ENCODE results near the gene MINPP1.
"Not testable (repeated sequence)": the region's sequence is repeated elsewhere in the genome, so short reads cannot be mapped to it uniquely, and the experiment has no call there.

The MINPP1 gene

GRCh38 chr10:87504640-87505365 is at the start of gene MINPP1:
Gene MINPP1, plus strand, starts transcription at chr10:87504893. Its CDS starts 23 bp downstream, at chr10:87504916.
- in situ Hi-C loops (cut with HindIII; ENCODE audit: low sequenced_read_pairs) = no loop called here

- in situ Hi-C loops (cut with HindIII; ENCODE audit: low sequenced_read_pairs) = not testable (repeated sequence)
Measured at GRCh38 chr10:87456586-87457220, 48.0 kb upstream of the MINPP1 start.

GRCh38 chr10:87461751-87462150 is 42.9 kb upstream of the MINPP1 start:
- in situ Hi-C loops (cut with HindIII; ENCODE audit: low sequenced_read_pairs) = not testable (repeated sequence)

DNA sequence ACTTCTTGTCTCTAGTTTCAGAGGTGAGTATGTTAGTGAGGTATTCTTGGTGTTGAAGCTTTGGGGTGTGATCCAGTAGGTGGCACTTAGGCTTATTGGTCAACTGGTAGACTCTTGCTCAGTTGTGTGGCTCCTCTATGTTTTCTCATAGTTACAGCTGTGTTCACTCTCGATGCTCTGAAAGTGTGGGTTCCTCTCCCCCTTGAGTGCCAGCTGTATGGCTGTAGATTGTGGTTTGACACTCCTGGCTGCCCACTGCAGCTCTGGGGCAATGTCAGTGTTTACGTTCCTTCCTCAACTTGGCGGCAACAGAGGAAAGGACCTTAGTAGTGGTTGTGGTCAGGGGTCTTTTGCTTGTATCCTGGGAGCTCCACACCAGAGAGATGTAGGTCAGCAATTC is 37.8 kb upstream of the MINPP1 start:
- in situ Hi-C loops (cut with HindIII; ENCODE audit: low sequenced_read_pairs) = not testable (repeated sequence)

DNA sequence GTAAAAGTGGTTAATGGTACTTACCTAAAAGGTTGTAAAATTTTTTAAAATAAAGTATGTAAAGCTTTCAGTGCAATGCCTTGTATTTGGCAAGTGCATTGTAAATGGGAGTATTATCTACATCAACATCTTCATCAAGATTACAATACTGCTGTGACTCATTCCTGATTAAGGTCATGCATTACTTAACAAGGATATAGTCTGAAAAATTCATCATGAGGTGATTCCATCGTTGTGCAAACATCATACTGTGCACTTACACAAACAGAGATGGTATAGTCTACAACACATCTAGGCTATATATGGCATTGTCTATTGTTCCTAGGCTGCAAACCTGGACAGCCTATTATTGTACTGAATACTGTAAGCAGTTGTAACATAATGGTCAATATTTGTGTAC is 16.0 kb upstream of the MINPP1 start:
- in situ Hi-C loops (cut with HindIII; ENCODE audit: low sequenced_read_pairs) = not testable (repeated sequence)

DNA sequence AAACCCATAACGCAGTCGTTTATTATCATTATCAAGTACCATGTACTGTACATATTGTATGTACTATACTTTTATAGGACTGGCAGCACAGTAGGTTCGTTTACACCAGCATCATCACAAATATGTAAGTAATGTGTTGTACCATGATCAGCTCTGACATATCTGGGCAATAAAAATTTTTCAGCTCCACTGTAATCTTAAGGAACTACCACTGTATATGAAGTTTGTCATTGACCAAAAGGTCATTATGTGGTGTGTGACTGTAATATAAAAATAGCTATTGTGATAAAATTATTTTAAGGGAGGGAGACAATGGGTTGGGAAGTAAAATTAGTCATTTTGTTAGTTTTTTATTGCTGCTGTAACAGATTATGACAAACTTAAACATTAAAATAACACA is 14.4 kb upstream of the MINPP1 start:
- in situ Hi-C loops (cut with HindIII; ENCODE audit: low sequenced_read_pairs) = not testable (repeated sequence)

GRCh38 chr10:87492450-87492849 is 12.2 kb upstream of the MINPP1 start:
- in situ Hi-C loops (cut with HindIII; ENCODE audit: low sequenced_read_pairs) = not testable (repeated sequence)

- in situ Hi-C loops (cut with HindIII; ENCODE audit: low sequenced_read_pairs) = not testable (repeated sequence)
Measured at GRCh38 chr10:87495446-87495845, 9.2 kb upstream of the MINPP1 start.

- in situ Hi-C loops (cut with HindIII; ENCODE audit: low sequenced_read_pairs) = not testable (repeated sequence)
Measured at GRCh38 chr10:87497386-87497785, 7.3 kb upstream of the MINPP1 start.

GRCh38 chr10:87498106-87498789 is 6.4 kb upstream of the MINPP1 start:
- in situ Hi-C loops (cut with HindIII; ENCODE audit: low sequenced_read_pairs) = not testable (repeated sequence)

- in situ Hi-C loops (cut with HindIII; ENCODE audit: low sequenced_read_pairs) = no loop called here
Measured at GRCh38 chr10:87500646-87501048, 4.0 kb upstream of the MINPP1 start.

GRCh38 chr10:87503401-87503800 is 1.3 kb upstream of the MINPP1 start:
- in situ Hi-C loops (cut with HindIII; ENCODE audit: low sequenced_read_pairs) = no loop called here

- in situ Hi-C loops (cut with HindIII; ENCODE audit: low sequenced_read_pairs) = no loop called here
Measured at GRCh38 chr10:87503886-87504285, 807 bp upstream of the MINPP1 start.

- in situ Hi-C loops (cut with HindIII; ENCODE audit: low sequenced_read_pairs) = no loop called here
Measured at GRCh38 chr10:87504307-87504639, 420 bp upstream of the MINPP1 start.

DNA sequence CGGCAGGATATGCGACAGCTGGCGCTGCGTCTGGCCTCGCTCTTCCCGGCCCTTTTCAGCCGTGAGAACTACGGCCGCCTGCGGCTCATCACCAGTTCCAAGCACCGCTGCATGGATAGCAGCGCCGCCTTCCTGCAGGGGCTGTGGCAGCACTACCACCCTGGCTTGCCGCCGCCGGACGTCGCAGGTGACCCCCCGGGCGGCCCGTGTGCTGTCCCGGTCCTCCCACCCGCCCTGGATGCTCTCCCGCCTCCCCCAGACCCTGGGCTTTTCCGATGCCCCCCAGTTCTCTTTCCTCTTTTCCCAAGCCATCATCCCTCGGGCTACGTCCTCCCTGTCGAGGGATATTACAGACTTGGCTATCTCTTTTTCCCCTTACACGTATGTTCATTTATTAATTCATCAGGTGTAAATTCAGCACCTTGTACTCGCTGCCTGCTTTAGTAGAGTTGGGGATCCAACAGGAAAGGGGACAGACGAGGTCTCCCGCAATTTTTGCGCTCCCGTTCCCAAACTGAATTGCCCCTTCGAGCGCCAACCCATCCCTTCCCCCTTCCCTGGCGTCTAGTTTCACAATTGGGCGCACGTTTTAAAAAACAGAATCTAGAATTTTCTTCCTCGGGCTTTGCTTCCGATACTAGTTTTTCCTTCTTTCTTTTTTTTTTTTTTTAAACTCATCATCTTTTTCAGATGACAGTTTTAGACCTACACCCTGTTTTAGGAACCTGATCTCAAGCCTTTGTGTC is 846 bp downstream of the MINPP1 start:
- in situ Hi-C loops (cut with HindIII; ENCODE audit: low sequenced_read_pairs) = no loop called here

DNA sequence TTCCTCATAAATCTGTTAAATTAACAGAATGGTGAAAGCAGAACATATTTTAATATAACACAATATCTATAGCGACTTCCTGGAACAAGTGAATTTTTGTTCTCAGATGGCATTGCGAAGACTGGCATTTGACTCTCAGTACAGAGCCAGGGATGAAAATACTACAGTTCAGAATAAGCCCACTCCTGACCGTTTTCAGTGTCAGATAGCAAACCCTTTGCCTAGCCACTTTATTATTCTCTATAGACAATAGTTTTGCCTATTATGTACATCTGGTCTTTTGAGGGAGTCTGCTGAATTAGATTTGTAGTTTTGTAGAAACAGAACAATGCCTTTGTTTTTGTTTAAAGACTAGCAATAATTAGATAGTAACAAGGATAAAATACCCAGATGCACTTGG is 2.3 kb downstream of the MINPP1 start:
- in situ Hi-C loops (cut with HindIII; ENCODE audit: low sequenced_read_pairs) = no loop called here

DNA sequence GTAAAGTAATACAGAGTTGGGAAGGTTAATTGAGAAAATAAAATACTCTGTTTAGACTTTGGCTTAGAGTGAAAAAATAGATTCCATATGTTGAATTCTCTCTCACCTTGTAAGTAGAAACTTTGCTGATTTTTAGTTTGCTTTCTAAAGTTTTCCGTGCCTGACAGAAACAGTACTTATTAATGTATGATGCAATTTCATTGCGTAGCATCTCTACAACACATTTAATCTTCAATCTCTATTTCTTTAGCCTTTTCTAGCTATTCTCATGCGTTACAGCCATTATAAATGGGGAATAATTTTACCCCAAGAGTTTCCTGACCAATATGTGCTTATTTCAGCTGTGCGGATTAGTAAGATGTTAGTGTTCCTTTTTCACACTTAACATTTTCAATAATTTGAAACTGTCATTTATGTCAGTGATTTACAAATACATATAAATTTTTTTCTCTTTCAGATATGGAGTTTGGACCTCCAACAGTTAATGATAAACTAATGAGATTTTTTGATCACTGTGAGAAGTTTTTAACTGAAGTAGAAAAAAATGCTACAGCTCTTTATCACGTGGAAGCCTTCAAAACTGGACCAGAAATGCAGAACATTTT is 3.3 kb downstream of the MINPP1 start:
- in situ Hi-C loops (cut with HindIII; ENCODE audit: low sequenced_read_pairs) = no loop called here

DNA sequence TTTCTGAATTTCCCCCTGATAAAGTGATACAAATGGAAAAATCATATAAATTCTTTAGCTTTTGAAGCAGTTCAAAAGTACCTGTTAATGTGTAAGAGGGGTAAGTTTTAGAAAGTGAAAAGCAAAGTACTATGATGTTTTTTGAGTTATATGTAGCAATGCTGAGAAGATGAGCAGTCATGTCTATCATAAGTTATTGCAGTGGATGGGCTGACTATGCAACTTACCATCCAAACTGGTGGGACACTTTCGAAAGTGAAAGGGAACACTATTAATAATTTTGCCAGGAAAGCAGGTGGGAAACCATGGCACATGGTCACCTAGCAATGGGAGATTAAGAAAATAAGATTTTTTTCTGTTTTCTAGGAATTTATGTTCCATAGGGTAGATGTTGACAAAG is 4.1 kb downstream of the MINPP1 start:
- in situ Hi-C loops (cut with HindIII; ENCODE audit: low sequenced_read_pairs) = no loop called here

GRCh38 chr10:87510025-87510424 is 5.3 kb downstream of the MINPP1 start:
- in situ Hi-C loops (cut with HindIII; ENCODE audit: low sequenced_read_pairs) = no loop called here

DNA sequence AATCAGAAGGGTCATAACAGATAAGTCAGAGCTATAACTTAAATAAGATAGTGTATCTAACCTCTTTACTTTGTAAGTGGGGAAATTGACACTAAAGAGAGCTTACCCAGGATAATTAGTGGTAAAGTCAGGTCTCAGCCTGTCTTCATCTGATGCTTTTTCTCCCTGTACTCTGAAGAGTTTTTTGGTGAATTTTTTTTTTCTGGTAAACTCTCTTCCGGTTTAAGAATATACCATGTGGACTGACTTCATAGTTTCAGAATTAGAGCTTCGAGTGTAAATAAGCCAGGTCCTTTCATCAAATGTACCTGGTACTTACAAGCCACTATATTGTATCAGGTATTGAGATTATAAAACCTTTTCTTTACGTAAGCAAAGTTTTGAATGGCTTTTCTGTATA is 6.8 kb downstream of the MINPP1 start:
- in situ Hi-C loops (cut with HindIII; ENCODE audit: low sequenced_read_pairs) = no loop called here

DNA sequence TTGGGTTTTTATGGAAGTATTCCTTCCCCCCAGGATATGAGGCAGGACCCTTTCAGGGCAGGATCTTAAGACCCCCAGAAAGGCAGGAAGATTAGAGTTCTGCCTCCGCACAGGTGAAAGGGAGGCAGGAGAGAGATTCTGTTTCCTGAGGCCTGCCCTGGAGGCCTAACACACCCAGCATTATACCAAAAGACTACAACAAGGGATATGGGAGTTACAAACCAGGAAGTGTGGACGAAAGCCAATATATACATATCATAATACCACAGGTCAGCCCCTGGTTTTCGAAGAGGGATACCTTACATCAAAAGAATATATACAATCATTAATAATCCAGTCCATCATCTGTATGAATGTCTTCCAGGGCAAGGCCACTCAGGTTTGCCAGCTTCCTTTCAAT is 14.2 kb downstream of the MINPP1 start:
- in situ Hi-C loops (cut with HindIII; ENCODE audit: low sequenced_read_pairs) = no loop called here
